HG03045 (cell line): ENCODE results near the gene IER2.

ENCODE experiments used
- ATAC-seq: cut with Tn5 transposase; IDR thresholded peaks from one replicate; pipeline ENCODE4 v1.9.1; 2021; ENCODE audit warnings: mild to moderate bottlenecking, moderate library complexity; ENCODE audit not compliant: unreplicated experiment

The IER2 gene

DNA sequence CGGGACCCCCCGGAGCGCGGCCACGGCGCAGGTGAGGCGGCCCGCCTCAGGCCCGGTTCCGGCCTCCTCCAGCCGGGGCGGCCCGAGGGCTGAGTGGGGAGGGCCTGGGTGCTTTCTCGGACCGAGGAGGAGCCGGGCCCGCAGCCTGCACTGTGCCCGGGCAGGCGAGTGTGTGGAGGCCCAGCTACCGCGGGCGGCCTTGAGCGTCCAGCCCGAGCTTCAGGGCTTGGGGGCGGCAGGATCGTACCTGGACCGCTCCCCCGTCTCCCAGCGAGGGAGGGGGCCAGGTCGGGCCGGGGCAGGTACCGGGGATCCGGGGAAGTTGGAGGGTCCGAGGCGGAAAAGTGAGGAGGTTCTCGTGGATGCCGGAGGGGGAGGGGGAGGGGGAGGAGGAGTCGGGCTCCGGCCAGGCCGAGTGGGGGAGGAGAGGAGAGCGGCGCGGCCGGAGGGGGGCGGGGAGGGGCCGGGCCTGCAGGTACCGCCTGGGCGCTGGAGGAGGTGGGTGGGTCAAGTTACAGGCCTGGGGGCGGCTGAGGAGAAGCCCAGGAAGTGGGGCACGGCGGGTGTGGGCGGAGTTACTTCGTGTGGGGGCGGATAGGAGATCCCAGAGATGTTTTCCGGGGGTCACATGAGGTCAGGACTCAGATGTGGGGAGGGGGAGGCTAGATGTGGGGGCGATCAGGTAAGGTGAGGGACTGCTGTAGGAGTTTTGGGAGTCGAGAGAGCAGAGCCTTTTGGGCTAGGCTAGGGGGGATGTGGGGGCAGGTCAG lies 31.6 kb upstream of the IER2 start:
- ATAC-seq, result no peak

DNA sequence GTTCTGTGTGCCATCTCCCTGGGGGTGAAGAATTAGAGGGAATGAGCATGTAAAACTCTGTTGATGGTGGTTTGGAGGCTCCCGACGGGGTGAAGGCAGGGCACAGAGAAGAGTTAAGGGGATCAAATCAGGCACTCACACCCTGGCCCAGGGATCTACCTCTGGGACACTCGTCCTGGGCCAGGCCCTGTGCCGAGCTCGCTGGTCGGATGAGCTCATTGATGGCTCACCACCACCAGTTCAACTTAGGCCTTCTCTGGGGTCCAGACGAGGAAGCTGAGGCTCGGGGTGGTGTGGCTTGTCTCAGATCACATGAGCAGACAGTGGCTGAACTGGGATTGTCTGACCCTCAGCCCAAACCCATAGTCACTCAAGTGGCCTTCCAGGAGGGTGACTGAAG lies 30.6 kb upstream of the IER2 start:
- ATAC-seq, result no peak

- ATAC-seq, result no peak
Observed at GRCh38 chr19:13120031-13120430, 30.2 kb upstream of the IER2 start.

DNA sequence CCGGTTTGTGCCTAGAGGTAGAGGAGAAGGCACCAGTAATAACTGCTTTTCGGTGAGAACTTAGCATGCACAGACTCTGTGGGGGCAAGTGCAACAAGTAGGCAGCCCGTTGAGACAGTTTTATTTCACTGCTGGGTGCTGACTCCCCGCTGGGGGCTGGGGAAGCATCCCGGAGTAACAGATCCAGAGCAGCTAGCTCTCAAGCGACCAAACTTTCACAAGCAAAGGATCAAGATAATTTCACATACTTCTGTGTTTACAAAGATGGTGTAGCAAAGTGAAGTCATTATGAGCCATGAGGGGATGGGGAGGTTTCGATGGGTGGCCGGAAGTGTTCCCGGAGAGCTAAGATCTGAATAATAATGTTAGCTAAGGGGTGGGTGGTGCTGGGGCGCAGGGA lies 29.4 kb upstream of the IER2 start:
- ATAC-seq, result no peak

DNA sequence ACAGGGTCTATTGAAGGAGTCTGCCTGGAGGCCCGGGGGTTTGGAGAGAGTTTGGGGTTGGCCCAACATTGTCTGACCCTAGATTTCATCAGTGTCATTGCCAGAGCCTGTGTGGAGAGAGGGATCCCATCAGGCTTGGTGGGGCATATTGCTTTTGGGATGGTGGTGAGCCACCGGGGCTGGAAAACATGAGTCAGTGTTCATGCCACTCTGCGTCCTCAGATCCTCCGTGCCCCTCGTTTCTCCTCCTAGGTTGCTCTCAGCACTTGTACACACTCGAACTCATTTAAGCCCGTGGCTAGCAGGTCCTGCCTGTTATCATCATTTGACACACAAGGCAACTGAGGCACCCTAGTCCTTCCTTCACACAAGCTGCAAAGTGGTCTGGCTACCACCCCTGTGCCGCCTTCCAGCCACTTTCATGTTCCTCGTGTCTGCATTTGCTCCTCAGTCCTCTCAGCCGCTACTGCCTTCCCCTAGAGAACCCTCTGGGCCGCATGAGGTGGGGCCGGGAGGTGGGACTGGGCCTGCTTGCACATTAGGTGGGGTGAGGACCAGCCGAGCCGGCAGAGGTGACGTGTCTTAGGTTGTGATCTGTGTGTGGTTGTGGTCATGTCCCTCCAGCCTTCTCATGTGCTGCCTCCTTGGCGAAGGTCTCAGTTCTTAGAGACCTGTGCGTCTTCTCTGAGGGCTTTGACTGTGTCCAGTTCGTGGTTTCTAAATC lies 28.5 kb upstream of the IER2 start:
- ATAC-seq, result no peak

DNA sequence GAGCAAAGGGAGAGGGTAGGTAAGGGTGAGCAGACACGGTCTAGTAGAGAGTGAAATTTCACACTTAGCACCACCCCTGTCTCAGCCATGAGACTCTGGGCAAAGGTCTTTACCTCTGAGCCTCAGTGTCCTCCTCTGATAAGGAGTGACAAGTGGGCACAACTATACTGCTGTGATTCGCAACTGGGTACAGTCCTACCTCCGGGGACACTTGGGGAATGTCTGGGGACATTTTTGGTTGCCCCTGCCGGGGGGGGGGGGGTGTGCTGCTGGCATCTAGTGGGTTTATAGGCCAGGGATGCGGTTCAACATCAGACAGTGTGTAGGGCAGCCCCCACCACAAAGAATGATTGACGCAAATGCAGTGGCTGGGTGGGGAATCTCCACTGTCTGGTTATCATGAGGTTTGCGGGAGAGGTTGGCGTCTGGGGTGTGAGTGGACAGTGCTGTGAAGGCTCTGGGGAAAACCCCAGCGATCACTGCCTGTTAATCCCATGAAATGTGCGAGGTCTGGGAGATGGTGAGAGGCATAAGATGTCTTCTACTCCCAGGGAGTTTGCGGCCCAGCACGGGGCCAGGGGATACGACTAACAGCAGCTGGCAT lies 27.8 kb upstream of the IER2 start:
- no peak for ATAC-seq

DNA sequence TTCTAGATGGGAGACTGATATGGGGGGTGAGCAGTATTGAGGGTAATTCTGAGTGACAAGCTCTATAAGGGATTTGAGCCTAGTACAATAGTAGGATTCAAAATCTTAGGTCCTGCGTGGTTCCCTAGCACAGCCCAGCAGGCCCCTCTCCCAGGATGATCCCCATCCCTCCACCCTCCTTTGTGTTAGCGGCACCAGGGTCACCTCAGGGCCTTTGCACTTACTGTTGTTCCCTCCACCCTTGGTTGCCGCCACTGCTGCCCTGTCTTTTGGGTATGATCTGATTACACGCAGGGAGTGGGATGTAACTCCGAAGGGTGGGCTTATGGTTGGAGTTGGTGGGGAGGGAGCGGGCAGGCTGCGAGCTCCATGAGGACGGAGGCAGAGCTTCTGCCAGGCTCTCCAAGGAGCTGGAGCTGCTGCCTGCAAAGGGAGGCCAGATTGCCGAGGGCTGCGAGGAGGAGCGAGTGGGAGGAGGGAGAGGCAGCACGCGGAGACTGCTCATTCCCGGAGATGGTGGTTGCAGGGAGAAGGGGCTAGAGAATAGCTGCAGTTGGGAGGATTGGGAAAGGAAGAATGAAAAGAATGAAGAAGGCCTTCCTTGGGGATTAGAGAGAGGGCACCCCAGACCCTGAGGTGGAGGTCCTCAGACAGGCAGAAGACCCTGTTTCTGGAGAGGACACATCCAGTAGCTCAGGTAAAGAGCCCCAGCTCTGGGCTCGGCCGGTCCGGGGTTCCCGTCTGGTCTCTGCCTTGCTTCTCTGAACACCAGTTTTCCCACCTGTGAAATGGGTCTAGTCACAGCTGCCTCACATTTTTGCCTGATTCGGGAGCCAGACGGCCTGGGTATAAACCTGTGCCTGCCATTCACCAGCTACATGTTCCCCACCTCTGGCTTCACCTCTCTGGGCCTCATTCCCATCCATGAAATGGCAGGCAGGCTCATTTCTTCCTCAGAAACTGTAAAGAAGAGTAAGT lies 26.9 kb upstream of the IER2 start:
- ATAC-seq, result no peak

- ATAC-seq, result no peak
Observed at GRCh38 chr19:13127051-13127450, 23.2 kb upstream of the IER2 start.

- no peak for ATAC-seq
Observed at GRCh38 chr19:13127811-13128575, 22.2 kb upstream of the IER2 start.

DNA sequence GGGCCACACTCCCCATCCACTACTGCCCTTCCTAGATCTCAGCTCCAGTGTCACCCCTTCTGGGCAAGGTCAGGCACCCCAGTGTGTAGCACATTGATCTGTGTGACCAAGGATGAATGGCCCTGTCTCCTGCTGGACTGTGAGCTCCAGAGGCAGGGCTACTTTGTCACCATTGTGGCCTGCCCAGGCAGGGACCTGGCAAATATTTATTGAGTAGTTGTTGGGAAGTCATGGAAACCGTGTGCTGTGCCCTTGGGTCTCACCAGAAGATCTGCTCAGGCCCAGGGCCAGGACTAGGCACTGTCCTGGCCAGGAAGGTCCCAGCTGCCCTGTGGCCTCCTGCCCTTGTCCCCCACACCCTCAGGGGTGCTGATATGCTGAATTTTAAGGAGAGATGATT lies 21.6 kb upstream of the IER2 start:
- no peak for ATAC-seq

GRCh38 chr19:13129384-13129783 lies 20.8 kb upstream of the IER2 start:
- no peak for ATAC-seq

GRCh38 chr19:13130886-13131490 lies 19.2 kb upstream of the IER2 start:
- no peak for ATAC-seq

GRCh38 chr19:13132471-13133180 lies 17.6 kb upstream of the IER2 start:
- no peak for ATAC-seq

- no peak for ATAC-seq
Observed at GRCh38 chr19:13133241-13133870, 16.9 kb upstream of the IER2 start.

- ATAC-seq, result no peak
Observed at GRCh38 chr19:13134626-13135025, 15.6 kb upstream of the IER2 start.

GRCh38 chr19:13135068-13136062 lies 14.8 kb upstream of the IER2 start:
- ATAC-seq, result no peak

GRCh38 chr19:13137290-13137794 lies 12.9 kb upstream of the IER2 start:
- no peak for ATAC-seq
